Subcutaneous adipose tissue (tissue), 4 donors: Measurements from ENCODE around the gene TPPP2. TPM values are rescaled to one million over a fixed set of nuclear protein-coding genes. Genes with fewer than 3 reads are reported as not detected.

ENCODE experiments used
- total RNA-seq, 4 donors: library from RNA; depleted of rRNA; stranded (reverse); fragments of >200 nt; gene quantifications; one replicate each; pipeline ENCODE4 v1.1.0, GENCODE V29; 2016
- TF ChIP-seq, protein P1 (sequence below): fragments of 450-650 bp; IDR thresholded peaks from one replicate; pipeline ENCODE4 v1.5.1; 2016; ENCODE audit warnings: low read depth, mild to moderate bottlenecking, control low read depth, antibody characterized with exemption, moderate library complexity

Gene TPPP2
- total RNA-seq, 4 donors from 2014 or later = not detected

GRCh38 chr14:21034707-21035106 lies 4.7 kb downstream of the TPPP2 start, which contains the start of gene RNASE13:
Gene RNASE13, minus strand, starts transcription at chr14:21034807. Its CDS starts 519 bp downstream, at chr14:21034288.
- TF ChIP-seq, protein P1, sequence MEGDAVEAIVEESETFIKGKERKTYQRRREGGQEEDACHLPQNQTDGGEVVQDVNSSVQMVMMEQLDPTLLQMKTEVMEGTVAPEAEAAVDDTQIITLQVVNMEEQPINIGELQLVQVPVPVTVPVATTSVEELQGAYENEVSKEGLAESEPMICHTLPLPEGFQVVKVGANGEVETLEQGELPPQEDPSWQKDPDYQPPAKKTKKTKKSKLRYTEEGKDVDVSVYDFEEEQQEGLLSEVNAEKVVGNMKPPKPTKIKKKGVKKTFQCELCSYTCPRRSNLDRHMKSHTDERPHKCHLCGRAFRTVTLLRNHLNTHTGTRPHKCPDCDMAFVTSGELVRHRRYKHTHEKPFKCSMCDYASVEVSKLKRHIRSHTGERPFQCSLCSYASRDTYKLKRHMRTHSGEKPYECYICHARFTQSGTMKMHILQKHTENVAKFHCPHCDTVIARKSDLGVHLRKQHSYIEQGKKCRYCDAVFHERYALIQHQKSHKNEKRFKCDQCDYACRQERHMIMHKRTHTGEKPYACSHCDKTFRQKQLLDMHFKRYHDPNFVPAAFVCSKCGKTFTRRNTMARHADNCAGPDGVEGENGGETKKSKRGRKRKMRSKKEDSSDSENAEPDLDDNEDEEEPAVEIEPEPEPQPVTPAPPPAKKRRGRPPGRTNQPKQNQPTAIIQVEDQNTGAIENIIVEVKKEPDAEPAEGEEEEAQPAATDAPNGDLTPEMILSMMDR = no peak

DNA sequence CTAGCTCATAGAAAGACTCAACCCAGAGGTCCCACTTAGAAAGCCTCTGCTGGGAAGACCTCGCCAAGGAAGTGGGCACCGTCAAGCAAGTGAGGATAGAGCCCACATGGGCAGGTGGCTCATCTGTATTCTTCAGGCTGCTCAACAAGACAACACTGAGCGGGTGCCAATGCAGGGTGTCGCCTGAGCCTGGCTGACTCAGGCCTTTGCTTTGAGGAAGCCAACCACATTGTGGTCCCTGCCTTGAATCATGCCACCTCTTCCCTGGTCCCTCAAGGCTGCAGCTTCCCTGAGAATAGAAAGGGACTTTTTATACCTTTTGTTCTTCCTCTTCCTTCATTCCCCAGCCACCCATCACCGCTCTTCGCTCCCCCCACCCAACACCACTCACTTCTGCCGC lies 6.7 kb downstream of the TPPP2 start:
- TF ChIP-seq, protein P1 = no peak

DNA sequence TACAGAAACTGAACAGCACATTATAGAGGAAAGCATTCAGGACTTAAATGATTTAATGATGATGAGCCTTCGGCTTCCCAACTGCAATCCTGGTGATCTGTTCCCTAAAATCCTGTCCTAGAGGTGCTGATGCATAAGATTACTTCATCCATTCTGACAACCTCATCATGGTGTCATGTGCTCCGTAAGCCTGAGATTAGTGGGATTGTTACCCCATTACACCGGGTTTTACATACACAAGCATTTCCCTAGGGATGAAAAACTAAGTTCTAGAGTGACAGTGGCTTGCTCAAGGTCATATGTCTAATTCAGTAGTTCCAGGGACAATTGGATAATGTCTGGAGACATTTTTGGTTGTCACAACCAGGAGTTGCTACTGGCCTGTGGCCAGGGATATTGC lies 7.1 kb downstream of the TPPP2 start:
- TF ChIP-seq, protein P1 = no peak

DNA sequence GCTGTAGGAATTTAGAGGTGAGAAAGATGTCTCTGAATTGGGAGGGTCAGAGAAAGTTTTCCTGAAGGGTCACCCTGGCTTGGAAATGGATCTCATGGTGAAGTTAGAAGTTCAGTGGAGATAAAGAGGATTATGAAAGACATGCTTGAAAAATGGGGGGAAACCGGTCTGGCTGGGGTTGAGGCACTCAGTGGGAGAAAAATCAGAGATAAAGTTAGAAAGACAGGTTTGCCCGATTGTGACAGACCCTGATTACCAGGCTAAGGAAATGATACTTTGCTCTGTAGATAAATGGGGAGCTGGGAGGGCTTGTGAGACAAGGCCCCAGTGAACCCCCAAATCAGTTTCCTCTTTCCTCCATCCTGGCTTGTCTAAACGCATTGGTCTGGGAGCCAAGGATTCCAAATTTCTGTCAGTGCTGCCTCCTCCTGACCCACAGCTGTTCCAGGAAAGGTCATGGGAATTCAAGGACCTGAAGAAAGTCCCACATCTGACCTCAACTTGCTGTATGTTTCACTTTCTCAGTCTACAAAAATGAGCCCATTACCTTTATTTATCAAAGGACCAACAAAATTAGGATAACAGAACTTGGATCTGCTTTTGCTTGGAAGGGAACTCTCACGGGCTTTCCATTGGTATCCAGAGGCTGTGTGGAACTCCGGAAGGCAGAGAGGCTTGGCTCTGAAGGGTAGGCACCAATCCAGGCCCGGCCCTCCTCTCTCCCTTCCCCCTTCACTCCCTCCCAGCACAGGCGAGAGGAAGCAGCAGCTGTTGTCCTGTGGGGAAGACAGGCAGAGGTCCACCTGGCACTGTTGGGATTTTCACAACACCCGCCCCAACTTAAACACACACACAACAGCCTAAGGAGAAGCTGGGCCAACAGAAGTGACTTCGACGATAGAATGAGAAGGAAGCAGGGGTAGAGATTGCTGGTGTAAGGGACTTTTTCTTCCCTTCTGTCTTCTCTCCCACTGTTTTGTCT lies 8.7 kb downstream of the TPPP2 start:
- TF ChIP-seq, protein P1 = no peak

DNA sequence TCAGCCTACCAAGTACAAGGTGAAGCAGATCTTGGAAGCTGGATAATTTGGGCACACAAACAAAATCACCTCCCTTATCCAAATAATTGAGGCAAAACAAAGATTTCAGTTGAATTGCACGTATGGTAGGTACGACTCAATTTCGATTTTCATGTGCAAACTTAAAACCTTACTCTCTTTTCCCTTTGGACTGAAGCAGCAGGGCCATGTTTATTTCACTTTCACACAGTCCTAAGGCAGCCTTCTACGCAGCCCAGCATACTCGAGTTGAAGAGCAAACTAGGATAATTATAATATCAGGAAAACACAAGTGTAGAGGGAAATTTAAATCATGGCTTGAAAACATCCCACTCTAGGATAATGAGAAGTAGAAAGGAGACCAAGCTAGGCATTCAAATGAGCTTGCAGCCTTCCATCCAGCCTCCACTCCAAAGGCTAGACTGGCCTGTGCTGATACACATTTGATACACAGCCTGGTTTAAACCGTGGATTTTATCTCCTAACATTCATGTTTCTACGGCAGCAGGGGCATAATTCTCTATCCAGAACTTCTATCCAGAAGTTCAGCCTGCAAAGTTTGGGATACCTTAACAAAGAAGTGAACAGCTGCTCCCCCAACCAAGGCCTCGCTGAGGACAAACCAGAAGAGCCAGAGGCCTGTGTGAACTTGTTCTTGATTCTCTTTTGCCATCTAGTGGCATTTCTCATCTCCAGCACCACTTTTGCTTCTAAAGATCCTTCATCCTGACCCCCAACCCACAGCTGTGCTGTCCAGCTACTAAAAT lies 9.8 kb downstream of the TPPP2 start:
- TF ChIP-seq, protein P1 = no peak

DNA sequence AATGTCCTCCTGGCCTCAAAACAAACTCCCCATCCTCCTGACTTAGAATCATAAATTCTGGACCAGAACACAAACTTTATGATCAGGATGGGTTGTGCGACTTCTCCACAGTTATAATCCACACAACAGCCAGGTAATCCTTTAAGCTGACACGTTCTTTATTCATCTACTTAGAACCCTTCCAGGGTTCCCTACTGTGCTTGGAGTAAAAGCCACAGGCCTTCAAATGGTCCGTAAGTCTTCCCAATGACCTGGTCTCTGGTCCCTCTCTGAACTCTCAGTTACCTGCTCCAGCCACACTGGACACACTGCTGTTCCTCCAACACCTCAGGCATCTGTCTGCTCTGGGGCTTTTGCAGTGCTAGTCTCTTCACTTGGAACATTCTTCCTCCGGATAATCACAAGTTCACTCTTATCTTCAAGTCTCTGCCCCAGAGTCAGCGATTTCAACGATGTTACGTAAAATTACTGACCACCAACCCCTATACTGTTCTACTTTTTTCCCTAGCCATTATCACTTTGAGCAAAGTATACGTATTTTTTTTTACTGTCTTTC lies 10.4 kb downstream of the TPPP2 start:
- TF ChIP-seq, protein P1 = no peak
